HG03060 (cell line): ENCODE data around the gene CRHR2.
"Not testable (repeated sequence)": the region's sequence is repeated elsewhere in the genome, so short reads cannot be mapped to it uniquely, and the experiment has no call there.

Source experiments
- ATAC-seq: cut with Tn5 transposase; IDR thresholded peaks from one replicate; pipeline ENCODE4 v1.9.1; 2021; ENCODE audit warnings: low read depth, moderate number of reproducible peaks; ENCODE audit not compliant: unreplicated experiment

The CRHR2 gene

DNA sequence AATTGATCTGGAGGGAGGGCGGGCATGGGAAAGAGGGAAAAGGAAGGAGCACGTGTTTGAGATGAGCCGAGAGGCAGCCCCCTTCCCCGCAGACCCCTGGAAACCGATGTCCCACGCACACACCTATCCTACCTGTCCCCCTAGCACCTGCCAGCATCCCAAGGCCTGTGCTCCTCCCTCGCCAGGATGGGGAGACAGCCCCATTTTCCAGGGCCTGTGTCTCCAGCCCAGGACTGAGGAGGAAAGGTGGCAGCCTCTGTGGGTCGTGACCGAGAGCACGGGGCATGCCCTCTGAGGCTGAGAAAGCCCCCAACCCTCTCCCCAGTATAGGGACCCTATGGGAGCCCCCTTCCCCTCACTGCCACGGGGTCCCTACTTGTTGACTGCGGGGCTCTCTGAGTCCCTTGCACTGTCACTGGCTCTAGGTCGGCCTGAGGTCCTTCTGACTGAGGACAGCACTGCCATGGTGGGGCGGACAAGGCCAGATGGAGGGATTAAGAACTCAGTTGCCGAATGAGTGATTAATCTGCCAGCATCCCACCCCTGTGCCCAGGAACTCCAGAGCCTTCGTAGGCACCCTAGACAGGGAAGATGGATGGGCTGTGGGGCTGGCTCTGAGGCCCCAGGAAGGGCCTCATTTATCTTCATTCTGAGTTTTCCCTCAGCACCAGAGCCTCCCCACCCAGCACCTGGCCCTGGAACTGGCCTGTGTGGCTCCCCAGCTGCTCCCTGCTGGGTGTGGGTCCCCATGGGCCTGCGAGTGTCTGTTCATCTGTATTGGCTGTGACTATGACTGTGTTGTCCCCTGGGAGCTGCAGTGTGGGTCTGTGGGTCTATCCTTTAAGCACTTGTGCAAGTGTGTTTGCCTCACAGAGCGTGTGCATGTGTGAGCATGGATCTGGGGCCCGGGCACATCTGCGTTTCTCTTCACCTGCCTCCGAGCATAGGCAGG is 26.0 kb downstream of the CRHR2 start:
- ATAC-seq, result no peak

DNA sequence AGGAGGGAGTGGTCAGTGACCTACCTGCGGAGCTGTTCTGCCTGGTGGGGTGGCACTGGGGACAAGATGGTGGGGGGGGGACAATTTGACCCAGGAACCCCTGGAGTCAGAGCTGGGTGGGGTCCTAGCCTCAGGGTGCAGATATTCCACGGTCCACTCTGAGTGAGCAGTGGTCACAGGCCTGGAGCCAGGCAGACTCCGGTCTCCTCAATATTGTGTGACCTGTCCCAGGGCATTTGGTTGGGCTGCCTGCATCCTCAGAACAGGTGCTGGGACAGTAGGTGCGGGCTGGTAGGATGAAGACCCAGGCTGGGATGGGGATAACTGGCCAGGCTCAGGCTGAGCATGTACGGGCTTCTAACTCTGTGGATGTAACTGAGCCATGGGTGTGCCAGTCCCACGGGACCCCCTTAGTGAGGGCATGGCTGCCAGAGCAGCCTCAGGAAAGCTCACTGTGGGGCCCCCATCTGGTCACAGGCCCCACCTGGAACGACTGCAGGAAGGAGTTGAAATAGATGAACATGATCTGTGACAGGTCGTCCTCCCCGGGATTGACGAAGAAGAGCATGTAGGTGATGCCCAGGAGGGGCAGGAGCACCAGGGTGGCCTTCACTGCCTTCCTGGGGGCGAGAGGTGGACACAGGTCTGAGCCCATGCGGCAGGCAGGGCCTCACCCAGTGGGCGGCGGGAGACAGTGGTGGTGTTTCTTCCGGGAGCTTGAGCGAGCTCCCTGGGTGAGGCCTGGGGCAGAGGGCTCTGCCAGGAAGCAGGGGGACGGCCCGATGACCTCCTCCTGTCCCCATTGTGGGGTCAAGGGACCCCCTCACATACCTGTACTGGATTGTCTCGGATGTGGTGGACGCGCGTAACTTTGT is 26.9 kb downstream of the CRHR2 start:
- ATAC-seq, result no peak

DNA sequence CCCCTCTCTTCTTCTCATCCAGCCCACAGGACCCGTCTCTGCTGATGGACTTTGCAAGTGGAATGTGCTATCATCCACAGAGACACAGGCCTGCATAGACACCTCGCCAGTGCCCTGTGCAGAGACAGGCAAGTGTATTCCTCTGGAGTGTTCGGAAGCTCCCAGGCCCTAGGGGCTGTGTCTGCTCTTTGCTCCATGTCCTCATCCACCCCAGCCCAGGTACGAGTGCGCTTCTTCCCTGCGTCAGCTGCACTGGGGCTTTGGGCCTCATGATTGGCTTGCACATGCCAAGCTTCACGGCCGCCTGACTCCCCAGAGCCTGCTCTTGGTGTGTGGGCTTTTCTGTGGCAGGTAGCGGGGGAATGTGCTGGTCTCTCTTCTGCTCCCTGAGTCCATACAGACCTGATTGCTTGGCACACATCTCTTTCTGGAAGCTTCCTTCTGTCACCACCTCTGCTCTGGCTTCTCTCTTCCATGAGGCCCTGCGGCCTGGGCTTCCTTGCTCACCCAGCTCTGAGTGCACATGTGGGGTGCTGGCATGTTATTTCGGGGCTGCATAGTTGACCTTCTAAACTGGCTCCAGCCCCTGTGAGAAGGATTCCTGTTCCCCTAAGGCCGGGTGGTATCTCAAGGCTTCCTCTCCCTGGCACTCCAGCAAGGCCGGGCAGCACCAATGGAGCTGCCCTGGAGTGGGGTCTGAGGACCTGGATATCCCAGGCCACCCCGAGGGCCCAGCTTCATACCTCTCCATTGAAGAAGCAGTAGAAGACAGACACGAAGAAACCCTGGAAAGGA is 27.8 kb downstream of the CRHR2 start:
- ATAC-seq, result no peak

DNA sequence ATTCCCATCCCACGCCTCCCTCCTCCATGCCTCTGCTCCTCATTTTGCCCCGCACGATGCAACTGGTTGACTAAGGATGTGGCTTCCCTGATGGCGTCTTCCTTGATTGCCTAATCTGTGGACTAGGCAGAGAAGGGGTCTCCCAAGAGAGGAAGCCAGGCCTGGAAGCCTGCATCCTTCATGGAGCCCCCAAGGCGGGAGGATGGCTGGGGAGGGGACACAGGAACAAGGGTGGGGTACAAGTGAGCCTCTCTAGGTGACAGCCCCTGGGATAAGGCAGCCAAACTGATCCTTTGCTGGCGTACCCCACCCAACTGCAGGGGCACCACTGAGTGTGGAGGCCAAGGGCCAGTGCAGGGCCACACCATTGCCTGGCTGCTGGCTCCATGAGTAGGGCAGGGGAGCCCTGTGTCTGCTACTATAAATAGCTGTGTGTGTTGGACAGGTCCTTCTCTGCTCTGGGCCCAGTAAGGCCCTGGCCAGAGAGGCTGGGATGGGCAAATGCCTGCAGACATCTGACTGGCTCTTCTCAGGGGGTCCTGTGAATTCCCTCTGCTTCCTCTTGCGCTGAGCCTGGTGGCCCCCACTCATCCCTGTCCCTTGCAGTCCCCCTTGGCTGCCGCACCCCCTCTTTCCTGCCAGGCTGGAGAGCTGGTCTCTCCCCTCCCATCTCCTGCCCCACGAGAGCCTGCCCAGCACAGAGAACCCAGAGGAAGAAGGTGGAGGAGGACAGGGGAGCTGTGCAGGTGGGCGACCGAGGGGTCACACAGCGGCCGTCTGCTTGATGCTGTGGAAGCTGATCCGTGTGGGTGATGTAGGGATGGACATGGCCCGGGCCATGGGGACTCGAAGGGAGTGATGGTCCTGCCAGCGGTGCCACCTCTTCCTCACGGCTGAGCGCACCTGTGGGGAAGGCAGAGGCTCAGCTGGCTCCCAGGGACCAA is 29.3 kb downstream of the CRHR2 start:
- ATAC-seq, result no peak

DNA sequence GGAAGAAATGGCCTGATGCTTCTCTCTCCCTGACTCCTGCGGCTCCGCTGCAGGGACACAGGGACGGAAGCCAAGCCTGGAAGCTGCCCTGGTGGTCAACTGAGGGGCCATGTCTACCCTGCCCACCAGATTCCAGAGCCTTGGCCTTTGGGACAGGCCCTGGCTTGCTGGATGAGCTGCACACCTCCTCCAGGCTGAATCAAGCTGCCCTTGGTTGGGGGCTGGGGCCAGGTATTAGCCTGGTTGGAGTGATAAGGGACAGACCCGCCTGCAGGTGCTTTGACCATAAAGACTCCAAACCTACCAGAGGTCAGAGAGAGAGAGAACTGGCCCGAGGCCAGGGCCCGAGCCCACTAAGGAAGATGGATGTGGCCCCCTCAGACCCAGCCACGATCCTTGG is 30.1 kb downstream of the CRHR2 start:
- ATAC-seq, result no peak

DNA sequence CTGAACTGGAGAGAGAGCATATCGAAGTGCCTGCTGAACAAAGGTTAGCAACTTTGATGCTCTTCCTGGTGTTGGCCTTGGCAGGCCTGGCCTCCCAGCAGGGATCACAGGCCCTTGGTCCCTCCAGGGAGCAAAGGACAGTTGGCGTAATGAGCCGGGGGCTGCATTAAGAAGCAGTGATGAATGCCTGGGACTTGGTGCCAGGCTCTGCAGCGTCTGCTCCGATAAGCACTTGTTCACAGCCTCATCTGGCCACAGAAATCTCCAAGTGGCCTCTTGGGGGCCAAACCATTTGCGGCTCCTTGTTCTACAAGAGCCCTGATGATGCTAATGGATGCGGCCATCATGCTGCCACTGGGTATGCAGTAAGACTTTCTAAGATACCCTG is 31.8 kb downstream of the CRHR2 start:
- no peak for ATAC-seq

DNA sequence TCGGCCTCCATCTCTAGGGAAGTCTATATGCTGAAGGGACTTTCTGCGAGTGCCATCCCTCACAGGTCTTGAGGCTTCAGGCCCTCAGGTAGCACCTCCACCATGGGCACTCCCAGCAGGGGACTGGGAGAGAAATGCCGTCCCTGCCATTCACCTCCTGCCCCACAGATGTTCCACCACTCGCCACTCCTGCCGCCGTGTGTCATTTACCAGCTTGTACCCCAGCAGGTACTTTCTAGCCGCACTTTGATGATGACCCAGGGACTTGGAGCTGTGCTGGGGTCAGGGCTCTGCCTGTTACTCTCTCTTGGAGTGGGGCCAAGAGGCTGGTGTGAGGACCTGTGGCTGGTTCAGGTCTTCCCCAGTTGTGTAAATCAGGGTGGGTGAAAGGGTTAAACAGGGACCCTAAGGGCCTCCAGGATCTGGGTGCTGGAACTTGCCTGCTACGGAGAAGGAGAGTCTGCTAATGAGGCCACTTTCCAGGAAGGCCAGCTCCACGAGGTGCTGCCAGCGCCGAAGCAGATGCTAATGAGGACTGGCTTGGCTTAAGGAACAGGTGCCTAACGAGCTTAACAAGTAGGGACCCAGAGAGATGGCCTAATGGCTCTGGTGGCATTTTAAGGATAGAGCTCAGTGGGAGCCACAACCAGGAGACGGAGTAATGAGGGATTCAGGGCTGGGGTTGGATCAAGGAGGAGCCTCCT is 32.4 kb downstream of the CRHR2 start:
- no peak for ATAC-seq

DNA sequence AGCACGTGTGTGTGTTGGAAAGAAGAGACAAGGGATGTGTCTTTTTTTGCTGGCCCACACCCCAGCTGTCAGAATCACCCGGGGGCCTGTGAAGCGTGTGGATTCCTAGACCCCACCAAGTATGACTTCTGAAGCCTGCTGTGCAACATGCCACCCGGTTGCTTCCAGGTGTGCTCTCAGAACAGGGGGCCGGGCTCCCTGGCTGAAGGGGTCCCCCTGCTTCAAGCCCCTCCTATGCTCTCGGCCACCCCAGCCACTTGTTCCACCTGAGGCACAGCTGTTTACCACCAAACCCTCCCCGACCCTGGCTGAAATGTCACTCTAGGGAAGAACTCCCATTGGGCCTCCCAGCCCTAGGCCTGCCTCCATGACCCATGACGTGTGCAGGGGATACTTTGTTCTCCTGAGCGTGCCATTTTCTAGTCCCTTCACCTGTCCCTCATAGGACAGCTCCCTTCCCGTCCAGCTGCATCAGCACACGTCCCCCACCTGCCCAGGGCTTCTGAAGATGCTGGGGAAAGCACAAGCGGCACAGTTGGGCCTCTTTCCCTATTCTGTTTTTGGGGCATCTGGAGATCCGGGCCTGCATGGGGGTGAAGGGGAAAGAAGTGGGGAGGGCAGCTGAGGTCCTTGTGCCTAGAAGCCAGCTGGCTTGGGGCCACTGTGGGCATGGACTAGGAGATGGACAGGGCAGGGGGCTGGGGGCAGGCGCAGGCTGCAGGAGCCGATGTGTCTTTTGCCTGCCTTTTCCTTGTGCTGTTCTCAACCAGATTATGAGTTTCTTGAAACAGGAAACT is 33.3 kb downstream of the CRHR2 start:
- no peak for ATAC-seq

DNA sequence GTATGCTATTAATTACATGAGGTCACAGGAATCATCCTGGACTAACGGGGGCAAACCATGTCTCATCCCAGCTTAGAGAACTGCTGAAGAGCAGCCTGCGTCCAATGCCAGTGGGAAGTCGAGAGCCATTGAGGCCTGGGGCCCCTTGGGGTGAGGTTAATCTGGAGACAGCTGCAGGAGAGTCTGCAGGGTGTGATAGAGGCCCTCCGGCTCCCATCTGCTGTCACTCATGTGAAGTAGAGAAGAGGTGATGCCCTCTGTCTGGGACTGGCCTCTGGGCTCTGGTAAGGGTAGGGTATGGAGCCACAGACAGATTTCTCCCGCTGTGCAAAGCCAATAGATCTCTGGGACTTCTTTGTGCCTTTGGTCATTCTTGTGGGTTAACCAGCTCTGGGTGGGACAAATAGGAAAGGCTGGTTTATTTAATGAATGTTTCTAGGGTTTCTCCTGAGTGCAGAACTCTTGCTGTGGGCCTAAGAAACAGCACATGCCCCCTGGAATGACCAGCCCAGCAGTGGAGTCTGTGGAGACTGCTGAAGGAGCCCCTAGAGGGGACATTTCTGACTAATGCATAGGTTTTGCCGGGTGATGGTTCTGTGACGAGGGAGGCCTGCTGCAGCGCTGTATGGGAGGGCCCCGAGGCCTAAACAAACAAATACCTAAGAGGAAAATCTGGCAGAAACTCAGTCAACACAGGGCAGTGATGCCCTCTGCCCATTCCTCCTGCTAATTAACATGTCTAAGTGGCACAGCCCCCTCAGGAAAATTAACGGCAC is 34.5 kb downstream of the CRHR2 start:
- no peak for ATAC-seq

DNA sequence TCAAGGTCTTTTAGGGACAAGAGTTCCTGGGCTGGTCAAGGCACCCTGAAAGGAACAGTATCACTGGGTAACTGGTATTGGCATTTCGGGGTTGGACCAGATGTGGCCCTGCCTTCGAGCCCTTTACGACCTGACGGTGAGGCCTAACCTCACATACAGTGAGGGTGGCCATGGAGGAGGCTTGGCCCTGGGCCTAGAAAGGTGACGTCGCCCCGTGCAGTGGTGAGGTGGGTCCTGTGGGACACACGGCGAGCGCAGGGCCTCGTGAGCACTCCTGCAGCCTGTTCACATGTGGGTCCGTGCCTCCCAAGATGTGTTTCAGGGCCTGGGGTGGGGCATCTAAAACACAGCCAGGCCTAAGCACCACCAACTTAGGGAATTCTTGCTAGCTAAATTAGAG is 36.1 kb downstream of the CRHR2 start:
- no peak for ATAC-seq

DNA sequence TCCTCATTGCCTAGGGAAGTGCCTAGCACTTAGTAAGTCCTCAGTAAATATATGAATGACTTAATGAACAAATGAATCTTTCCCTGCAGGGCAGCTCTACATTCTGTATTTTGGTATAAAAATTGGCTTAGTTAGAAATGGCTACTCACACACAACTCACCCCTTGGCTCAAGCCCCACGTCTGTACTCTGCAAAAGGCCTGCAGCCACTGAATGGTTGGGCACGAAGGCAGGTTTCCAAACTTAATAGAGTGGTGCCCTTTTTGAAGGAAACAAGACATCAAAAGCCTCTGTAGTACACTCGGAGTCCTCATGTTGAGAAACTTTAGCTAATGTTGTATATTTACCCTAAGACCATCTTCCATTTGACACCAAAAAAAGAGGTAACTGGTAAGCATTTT is 36.6 kb downstream of the CRHR2 start:
- ATAC-seq, result no peak

DNA sequence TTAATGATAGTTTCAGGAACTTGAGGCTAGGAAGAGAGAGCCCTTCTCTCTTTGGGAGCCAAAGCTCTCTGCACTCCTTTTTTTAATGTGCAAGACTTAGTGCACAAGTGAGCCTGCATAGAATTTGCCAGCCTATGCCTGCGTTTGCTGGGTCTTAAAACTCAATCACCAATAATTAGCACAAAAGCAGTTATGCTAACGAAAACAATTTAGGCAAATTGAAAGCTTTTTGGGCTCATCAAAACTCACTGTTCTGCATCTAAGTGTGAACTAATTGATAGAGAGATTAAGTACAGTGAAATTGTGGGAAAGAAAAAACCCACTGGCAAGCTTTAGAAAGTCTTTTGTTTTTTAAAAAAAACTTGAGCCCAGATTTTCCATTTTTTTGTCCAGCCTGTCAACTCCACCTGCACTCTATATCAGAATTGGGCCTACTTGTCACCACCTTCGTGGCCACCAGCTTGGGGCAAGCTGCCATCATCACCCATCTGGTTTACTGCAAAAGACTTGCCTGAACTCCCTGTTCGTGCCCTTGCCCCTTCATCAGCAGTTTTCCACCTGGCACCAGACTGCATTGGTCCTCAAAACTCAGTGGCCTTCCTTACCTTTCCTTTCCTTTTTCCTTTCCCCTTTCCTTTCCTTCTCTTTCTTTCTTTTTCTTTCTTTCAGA is 37.8 kb downstream of the CRHR2 start:
- ATAC-seq, result no peak

DNA sequence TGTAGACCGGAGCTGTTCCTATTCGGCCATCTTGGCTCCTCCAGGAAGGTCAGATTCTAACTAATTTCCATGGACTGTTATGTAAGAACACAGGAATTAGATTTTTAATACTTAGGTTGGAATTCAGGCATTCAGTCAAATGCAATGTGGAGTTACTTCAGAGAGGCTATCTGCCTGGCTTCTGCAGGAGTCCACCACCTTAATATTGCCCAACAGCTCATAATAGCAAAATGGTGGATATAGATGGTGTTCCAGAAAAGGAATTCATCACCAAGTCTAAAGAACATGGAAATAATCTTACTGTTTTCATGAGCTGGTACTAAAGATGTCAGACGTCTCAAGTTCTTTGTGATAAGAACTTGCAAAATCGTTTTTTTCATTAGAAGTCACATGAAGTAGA is 39.5 kb downstream of the CRHR2 start:
- ATAC-seq, result no peak

DNA sequence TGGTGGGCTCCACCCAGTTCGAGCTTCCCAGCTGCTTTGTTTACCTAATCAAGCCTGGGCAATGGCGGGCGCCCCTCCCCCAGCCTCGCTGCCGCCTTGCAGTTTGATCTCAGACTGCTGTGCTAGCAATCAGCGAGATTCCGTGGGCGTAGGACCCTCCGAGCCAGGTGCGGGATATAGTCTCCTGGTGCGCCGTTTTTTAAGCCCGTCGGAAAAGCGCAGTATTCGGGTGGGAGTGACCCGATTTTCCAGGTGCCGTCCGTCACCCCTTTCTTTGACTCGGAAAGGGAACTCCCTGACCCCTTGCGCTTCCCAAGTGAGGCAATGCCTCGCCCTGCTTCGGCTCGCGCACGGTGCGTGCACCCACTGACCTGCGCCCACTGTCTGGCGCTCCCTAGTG is 39.9 kb downstream of the CRHR2 start:
- ATAC-seq, result not testable (repeated sequence)

DNA sequence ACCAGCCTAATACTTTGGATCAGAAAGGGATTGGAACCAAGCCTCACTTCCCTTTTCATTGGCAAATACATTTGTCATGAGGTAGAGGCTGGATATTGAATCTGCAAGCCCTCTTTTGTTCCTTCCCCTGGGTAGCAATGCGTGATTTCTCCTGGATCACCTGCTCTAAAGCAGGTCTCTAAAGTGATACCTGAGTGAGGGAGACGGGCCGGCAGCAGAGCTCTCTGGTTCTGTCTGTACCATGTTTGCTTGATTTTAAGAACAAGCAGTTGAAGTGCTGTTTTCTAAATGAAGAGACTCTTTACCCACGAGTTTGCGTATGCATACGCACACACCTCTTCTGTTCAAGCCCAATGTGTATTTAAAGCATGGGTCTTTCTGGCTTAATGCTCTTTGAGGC is 46.5 kb downstream of the CRHR2 start:
- ATAC-seq, result no peak

DNA sequence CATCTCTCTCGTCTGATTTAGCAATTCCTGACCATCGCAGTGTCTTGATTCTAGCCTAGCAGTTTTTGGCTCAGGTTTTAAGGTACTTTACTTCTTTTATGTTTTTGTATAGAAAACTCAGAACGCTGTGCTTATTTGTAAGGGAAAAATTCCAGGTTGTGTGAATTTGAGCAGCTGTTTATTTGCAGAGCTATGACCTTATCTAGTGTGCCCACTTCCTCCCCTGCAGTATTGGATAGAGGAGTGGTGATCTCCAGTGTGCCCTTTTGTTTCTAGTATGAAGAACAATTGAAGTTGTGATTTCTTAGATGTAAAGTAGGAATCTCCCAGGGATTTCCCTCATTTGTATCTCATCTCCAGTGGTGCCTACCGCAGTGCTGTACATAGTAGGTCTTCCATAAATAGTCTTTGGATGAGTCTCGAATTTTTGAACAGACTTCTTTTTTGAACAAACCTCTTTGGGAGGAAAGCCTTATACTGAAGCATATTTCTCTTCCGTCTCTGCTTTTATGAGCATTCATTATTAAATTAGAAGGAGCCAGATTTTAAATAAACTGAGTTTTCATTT is 47.5 kb downstream of the CRHR2 start:
- no peak for ATAC-seq

DNA sequence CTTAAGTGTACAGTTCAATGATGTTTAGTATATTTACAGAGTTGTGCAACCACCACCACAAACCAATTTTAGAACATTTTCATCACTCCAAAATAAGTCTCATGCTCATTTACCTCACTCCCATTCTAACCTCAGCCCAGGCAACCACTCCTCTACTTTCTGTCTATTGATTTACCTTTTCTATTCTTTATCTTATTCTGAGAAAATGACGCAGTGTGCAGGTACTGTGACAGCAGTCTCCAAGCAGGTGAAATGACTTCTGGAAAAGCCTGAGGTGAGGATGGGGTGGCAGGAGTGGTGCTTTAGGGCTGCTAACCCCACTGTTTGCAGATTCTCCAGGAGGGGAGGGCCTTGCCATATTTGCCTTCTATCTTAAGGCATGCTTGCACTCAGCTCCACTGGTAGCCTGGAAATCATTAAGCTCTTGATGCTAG is 48.0 kb downstream of the CRHR2 start:
- no peak for ATAC-seq
